Measurements from ENCODE around the gene MAL.

GRCh38 chr2:95049683-95049955 is 24.1 kb downstream of the MAL start:
- TF ChIP-seq ARNT (IDR thresholded peaks at IDR 0.05) (no peak), ELF4 (IDR thresholded peaks at IDR 0.05) (no peak), SP1 (IDR thresholded peaks at IDR 0.05) (no peak), FOXA1 (IDR thresholded peaks at IDR 0.05) (no peak), PKNOX1 (IDR thresholded peaks at IDR 0.05) (no peak), BHLHE40 (IDR thresholded peaks at IDR 0.05; ENCODE audit: borderline replicate concordance) (no peak), SUZ12 (IDR thresholded peaks at IDR 0.05) (no peak), TARDBP (IDR thresholded peaks at IDR 0.05) (no peak), FOXK2 (IDR thresholded peaks at IDR 0.05) (no peak), L3MBTL2 (conservative IDR thresholded peaks at IDR 0.05) (no peak), ZNF384 (IDR thresholded peaks at IDR 0.05) (no peak), LEF1 (IDR thresholded peaks at IDR 0.05; ENCODE audit: borderline replicate concordance) (no peak), HDGF (IDR thresholded peaks at IDR 0.05; ENCODE audit: borderline replicate concordance) (no peak), FOXM1 (IDR thresholded peaks at IDR 0.05; ENCODE audit: borderline replicate concordance) (no peak)
